Measurements from ENCODE around the gene CHDH.

CHDH gene

GRCh38 chr3:53865732-53866499 is 19.7 kb upstream of the CHDH start:
- peaks cover 68% of the 10 kb centered on the region for H3K36me3 ChIP-seq (replicated peaks)
- no peak overlapping the region for H3K4me3 ChIP-seq
- H3K4me1 ChIP-seq: no peaks in the 10 kb centered on the region
- no peaks in the 10 kb centered on the region for H3K27me3 ChIP-seq (ENCODE audit: low read depth)
- in situ Hi-C loops (cut with MboI; ENCODE audit: low sequenced_read_pairs): no loop called here
- DNase-seq (ENCODE audit: low spot score in 2 of 2): no peak
- H3K9me3 ChIP-seq: no peaks in the 10 kb centered on the region

- Histone ChIP-seq H3K4me1 (no peaks in the 10 kb centered on the region), H3K9me3 (no peaks in the 10 kb centered on the region), H3K36me3 (replicated peaks) (peaks cover 67% of the 10 kb centered on the region), H3K4me3 (no peak overlapping the region), H3K27me3 (ENCODE audit: low read depth) (no peaks in the 10 kb centered on the region)
- no peak for DNase-seq (ENCODE audit: low spot score in 2 of 2)
- in situ Hi-C loops (cut with MboI; ENCODE audit: low sequenced_read_pairs): no loop called here
Observed at GRCh38 chr3:53863145-53863544, 16.9 kb upstream of the CHDH start.

GRCh38 chr3:53862241-53862640 is 16.0 kb upstream of the CHDH start:
- DNase-seq (ENCODE audit: low spot score in 2 of 2): no peak
- no peaks in the 10 kb centered on the region for H3K4me1 ChIP-seq
- H3K9me3 ChIP-seq: no peaks in the 10 kb centered on the region
- no peak overlapping the region for H3K4me3 ChIP-seq
- in situ Hi-C loops (cut with MboI; ENCODE audit: low sequenced_read_pairs): no loop called here
- peaks cover 61% of the 10 kb centered on the region for H3K36me3 ChIP-seq (replicated peaks)
- H3K27me3 ChIP-seq (ENCODE audit: low read depth): no peaks in the 10 kb centered on the region

GRCh38 chr3:53860196-53860595 is 14.0 kb upstream of the CHDH start:
- Histone ChIP-seq H3K27me3 (ENCODE audit: low read depth) (no peaks in the 10 kb centered on the region), H3K4me1 (no peaks in the 10 kb centered on the region), H3K36me3 (replicated peaks) (peaks cover 57% of the 10 kb centered on the region), H3K9me3 (no peaks in the 10 kb centered on the region), H3K4me3 (no peak overlapping the region)
- no peak for DNase-seq (ENCODE audit: low spot score in 2 of 2)
- in situ Hi-C loops (cut with MboI; ENCODE audit: low sequenced_read_pairs): no loop called here

GRCh38 chr3:53859178-53859577 is 13.0 kb upstream of the CHDH start:
- H3K36me3 ChIP-seq (replicated peaks): peaks cover 56% of the 10 kb centered on the region
- no peaks in the 10 kb centered on the region for H3K4me1 ChIP-seq
- DNase-seq (ENCODE audit: low spot score in 2 of 2): no peak
- no peak overlapping the region for H3K4me3 ChIP-seq
- no peaks in the 10 kb centered on the region for H3K27me3 ChIP-seq (ENCODE audit: low read depth)
- in situ Hi-C loops (cut with MboI; ENCODE audit: low sequenced_read_pairs): no loop called here
- H3K9me3 ChIP-seq: no peaks in the 10 kb centered on the region

- Histone ChIP-seq H3K36me3 (replicated peaks) (peaks cover 58% of the 10 kb centered on the region), H3K4me3 (no peak overlapping the region), H3K27me3 (ENCODE audit: low read depth) (no peaks in the 10 kb centered on the region), H3K9me3 (no peaks in the 10 kb centered on the region), H3K4me1 (no peaks in the 10 kb centered on the region)
- in situ Hi-C loops (cut with MboI; ENCODE audit: low sequenced_read_pairs): no loop called here
- DNase-seq (ENCODE audit: low spot score in 2 of 2): no peak
Observed at GRCh38 chr3:53858096-53858741, 12.0 kb upstream of the CHDH start.

- peaks cover 55% of the 10 kb centered on the region for H3K36me3 ChIP-seq (replicated peaks)
- no peaks in the 10 kb centered on the region for H3K4me1 ChIP-seq
- H3K4me3 ChIP-seq: no peak overlapping the region
- DNase-seq (ENCODE audit: low spot score in 2 of 2): no peak
- no peaks in the 10 kb centered on the region for H3K9me3 ChIP-seq
- H3K27me3 ChIP-seq (ENCODE audit: low read depth): no peaks in the 10 kb centered on the region
- in situ Hi-C loops (cut with MboI; ENCODE audit: low sequenced_read_pairs): no loop called here
Observed at GRCh38 chr3:53856964-53857363, 10.7 kb upstream of the CHDH start.

GRCh38 chr3:53850895-53851294 is 4.7 kb upstream of the CHDH start:
- Histone ChIP-seq H3K9me3 (no peaks in the 10 kb centered on the region), H3K4me1 (peaks cover 6% of the 10 kb centered on the region), H3K27me3 (ENCODE audit: low read depth) (no peaks in the 10 kb centered on the region), H3K4me3 (no peak overlapping the region), H3K36me3 (replicated peaks) (peaks cover 23% of the 10 kb centered on the region)
- DNase-seq (ENCODE audit: low spot score in 2 of 2): no peak
- in situ Hi-C loops (cut with MboI; ENCODE audit: low sequenced_read_pairs): no loop called here

GRCh38 chr3:53849916-53850315 is 3.7 kb upstream of the CHDH start:
- DNase-seq (ENCODE audit: low spot score in 2 of 2): no peak
- no peaks in the 10 kb centered on the region for H3K9me3 ChIP-seq

GRCh38 chr3:53846851-53847155 is 584 bp upstream of the CHDH start:
- Histone ChIP-seq H3K9me3 (no peaks in the 10 kb centered on the region), H3K27me3 (ENCODE audit: low read depth) (no peaks in the 10 kb centered on the region), H3K4me1 (peaks cover 36% of the 10 kb centered on the region), H3K4me3 (peak overlapping the region; percentile 51), H3K36me3 (replicated peaks) (peaks cover 4% of the 10 kb centered on the region; the same call in 1 of the 2 replicates)
- in situ Hi-C loops (cut with MboI; ENCODE audit: low sequenced_read_pairs): no loop called here
- no peak for DNase-seq (ENCODE audit: low spot score in 2 of 2)

More at GRCh38 chr3:53849916-53850315, 3.7 kb upstream of the CHDH start:
- H3K27me3 ChIP-seq (ENCODE audit: low read depth): no peaks in the 10 kb centered on the region
- H3K4me1 ChIP-seq: peaks cover 11% of the 10 kb centered on the region
- in situ Hi-C loops (cut with MboI; ENCODE audit: low sequenced_read_pairs): no loop called here
- H3K4me3 ChIP-seq: no peak overlapping the region
- peaks cover 23% of the 10 kb centered on the region for H3K36me3 ChIP-seq (replicated peaks)

GRCh38 chr3:53845881-53846133 is 412 bp downstream of the CHDH start:
- Histone ChIP-seq H3K36me3 (replicated peaks) (peaks cover 3% of the 10 kb centered on the region; the same call in 1 of the 2 replicates), H3K27me3 (ENCODE audit: low read depth) (no peaks in the 10 kb centered on the region), H3K4me3 (peak overlapping the region; percentile 51), H3K9me3 (no peaks in the 10 kb centered on the region), H3K4me1 (peaks cover 36% of the 10 kb centered on the region)
- in situ Hi-C loops (cut with MboI; ENCODE audit: low sequenced_read_pairs): no loop called here
- no peak for DNase-seq (ENCODE audit: low spot score in 2 of 2)

- Histone ChIP-seq H3K4me3 (peak overlapping the region; percentile 51), H3K4me1 (peaks cover 36% of the 10 kb centered on the region), H3K27me3 (ENCODE audit: low read depth) (no peaks in the 10 kb centered on the region), H3K36me3 (replicated peaks) (peaks cover 3% of the 10 kb centered on the region; the same call in 1 of the 2 replicates), H3K9me3 (no peaks in the 10 kb centered on the region)
- in situ Hi-C loops (cut with MboI; ENCODE audit: low sequenced_read_pairs): no loop called here
- peak; percentile 63 to 71 for DNase-seq (ENCODE audit: low spot score in 2 of 2)
Observed at GRCh38 chr3:53845103-53845880, 927 bp downstream of the CHDH start.

GRCh38 chr3:53844262-53845102 is 1.7 kb downstream of the CHDH start:
- peak overlapping the region; percentile 51 for H3K4me3 ChIP-seq
- H3K9me3 ChIP-seq: no peaks in the 10 kb centered on the region
- peaks cover 36% of the 10 kb centered on the region for H3K4me1 ChIP-seq
- no peaks in the 10 kb centered on the region for H3K27me3 ChIP-seq (ENCODE audit: low read depth)
- DNase-seq (ENCODE audit: low spot score in 2 of 2): no peak
- in situ Hi-C loops (cut with MboI; ENCODE audit: low sequenced_read_pairs): no loop called here
- peaks cover 4% of the 10 kb centered on the region for H3K36me3 ChIP-seq (replicated peaks)

All from HAP-1 (cell line).